RWPE2 (cell line): ENCODE measurements around the gene TDRD1.

ENCODE experiments used
- ATAC-seq: fragments of 200-7000 bp; cut with Tn5 transposase; 3 replicates; pipeline ENCODE4 v1.9.1; 2021; ENCODE audit warnings: low read depth
- DNase-seq: peaks from one replicate; pipeline ENCODE4 v3.0.0-alpha.2; 2020; ENCODE audit warnings: low spot score
- H3K27ac ChIP-seq: fragments of 450-650 bp; 2 replicates; pipeline ENCODE4 v1.5.1; 2017; ENCODE audit warnings: mild to moderate bottlenecking; ENCODE audit not compliant: poor library complexity, severe bottlenecking
- H3K27me3 ChIP-seq: fragments of 250-450 bp; sonication (Bioruptor Pico); 2 replicates; pipeline ENCODE4 v1.5.1; 2021; ENCODE audit warnings: mild to moderate bottlenecking, moderate library complexity; ENCODE audit not compliant: insufficient read depth, poor library complexity, severe bottlenecking
- H3K36me3 ChIP-seq: fragments of 250-450 bp; sonication (Bioruptor Pico); 2 replicates; pipeline ENCODE4 v1.5.1; 2020; ENCODE audit warnings: low read depth, mild to moderate bottlenecking, moderate library complexity
- H3K4me1 ChIP-seq: fragments of 250-450 bp; sonication (Bioruptor Pico); 2 replicates; pipeline ENCODE4 v1.5.1; 2021; ENCODE audit warnings: mild to moderate bottlenecking, moderate library complexity; ENCODE audit not compliant: insufficient read depth, poor library complexity, severe bottlenecking
- H3K4me3 ChIP-seq: fragments of 250-450 bp; sonication (Bioruptor Pico); 2 replicates; pipeline ENCODE4 v1.5.1; 2021; ENCODE audit warnings: mild to moderate bottlenecking, moderate library complexity; ENCODE audit not compliant: severe bottlenecking
- H3K9me3 ChIP-seq: fragments of 250-450 bp; sonication (Bioruptor Pico); 2 replicates; pipeline ENCODE4 v1.5.1; 2021; ENCODE audit warnings: mild to moderate bottlenecking, moderate library complexity; ENCODE audit not compliant: severe bottlenecking
- TF ChIP-seq, protein P1 (sequence below): fragments of 450-650 bp; IDR thresholded peaks from one replicate; pipeline ENCODE4 v1.5.1; 2017; ENCODE audit warnings: mild to moderate bottlenecking, moderate library complexity; ENCODE audit not compliant: poor library complexity, severe bottlenecking

Gene TDRD1

DNA sequence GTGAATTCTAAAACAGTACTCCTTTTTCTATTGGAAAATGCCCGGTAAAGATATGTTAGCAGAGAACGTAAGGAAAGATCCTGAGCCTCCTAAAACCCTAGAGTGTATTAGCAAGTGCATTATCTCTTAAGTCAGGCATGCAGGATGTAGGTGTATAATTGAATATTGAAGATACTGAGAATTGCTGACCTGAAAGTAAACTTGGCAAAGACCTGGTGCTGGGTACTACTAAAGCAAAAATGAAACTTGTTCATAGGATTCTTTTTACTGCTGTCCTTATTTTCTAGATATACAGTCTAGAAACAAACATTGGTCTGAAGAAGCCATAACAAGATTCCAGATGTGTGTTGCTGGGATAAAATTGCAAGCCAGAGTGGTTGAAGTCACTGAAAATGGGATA, 41.1 kb downstream of the TDRD1 start:
- Histone ChIP-seq H3K4me3 (no peak overlapping the region), H3K4me1 (no peaks in the 10 kb centered on the region), H3K27ac (no peak overlapping the region), H3K9me3 (no peaks in the 10 kb centered on the region), H3K36me3 (no peaks in the 10 kb centered on the region), H3K27me3 (no peaks in the 10 kb centered on the region)
- DNase-seq (no peak), ATAC-seq (no peak)
- TF ChIP-seq, protein P1, sequence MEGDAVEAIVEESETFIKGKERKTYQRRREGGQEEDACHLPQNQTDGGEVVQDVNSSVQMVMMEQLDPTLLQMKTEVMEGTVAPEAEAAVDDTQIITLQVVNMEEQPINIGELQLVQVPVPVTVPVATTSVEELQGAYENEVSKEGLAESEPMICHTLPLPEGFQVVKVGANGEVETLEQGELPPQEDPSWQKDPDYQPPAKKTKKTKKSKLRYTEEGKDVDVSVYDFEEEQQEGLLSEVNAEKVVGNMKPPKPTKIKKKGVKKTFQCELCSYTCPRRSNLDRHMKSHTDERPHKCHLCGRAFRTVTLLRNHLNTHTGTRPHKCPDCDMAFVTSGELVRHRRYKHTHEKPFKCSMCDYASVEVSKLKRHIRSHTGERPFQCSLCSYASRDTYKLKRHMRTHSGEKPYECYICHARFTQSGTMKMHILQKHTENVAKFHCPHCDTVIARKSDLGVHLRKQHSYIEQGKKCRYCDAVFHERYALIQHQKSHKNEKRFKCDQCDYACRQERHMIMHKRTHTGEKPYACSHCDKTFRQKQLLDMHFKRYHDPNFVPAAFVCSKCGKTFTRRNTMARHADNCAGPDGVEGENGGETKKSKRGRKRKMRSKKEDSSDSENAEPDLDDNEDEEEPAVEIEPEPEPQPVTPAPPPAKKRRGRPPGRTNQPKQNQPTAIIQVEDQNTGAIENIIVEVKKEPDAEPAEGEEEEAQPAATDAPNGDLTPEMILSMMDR: no peak

DNA sequence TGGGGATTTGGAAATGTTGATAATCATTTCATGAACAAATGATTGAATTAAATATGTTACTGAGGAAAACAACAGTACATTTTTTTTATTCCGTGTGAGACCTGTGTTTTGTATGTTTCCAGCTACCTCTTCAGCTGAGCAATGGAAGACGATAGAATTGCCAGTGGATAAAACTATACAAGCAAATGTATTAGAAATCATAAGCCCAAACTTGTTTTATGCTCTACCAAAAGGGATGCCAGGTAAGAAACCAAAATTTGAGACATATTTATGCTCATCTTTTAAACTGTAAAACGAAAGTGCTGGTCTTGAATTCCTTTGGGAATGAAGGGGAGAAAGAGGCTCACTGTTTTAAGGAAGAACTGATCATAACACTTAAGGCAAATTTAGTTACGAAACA, 42.1 kb downstream of the TDRD1 start:
- no peaks in the 10 kb centered on the region for H3K9me3 ChIP-seq
- H3K27me3 ChIP-seq: no peaks in the 10 kb centered on the region
- no peaks in the 10 kb centered on the region for H3K4me1 ChIP-seq

DNA sequence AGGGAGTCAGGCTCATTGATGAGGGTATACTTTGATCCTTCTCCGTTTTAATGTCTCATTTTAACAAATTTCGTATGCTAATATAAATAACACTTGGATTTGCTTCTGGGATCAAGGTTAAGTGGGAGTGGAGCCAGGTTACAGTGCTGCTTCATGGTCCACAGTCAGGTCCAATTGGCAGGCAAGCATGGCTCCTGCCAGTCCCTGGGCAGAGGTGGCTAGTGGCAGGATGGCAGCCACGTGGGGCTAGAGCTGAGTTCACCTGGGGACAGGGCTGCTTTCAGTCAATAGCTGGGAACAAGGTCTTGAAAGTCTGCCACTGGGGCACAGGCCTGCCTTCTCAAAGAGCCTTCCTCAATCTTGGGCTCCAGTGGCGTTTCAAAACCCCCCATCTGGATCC, 43.9 kb downstream of the TDRD1 start:
- ATAC-seq (no peak), DNase-seq (no peak)
- TF ChIP-seq, protein P1: no peak
- Histone ChIP-seq H3K27me3 (no peaks in the 10 kb centered on the region), H3K4me1 (no peaks in the 10 kb centered on the region), H3K27ac (no peak overlapping the region), H3K9me3 (no peaks in the 10 kb centered on the region), H3K4me3 (no peak overlapping the region), H3K36me3 (no peaks in the 10 kb centered on the region)

More for the DNA sequence above, 42.1 kb downstream of the TDRD1 start:
- ATAC-seq (no peak), DNase-seq (no peak)
- no peak overlapping the region for H3K4me3 ChIP-seq
- no peaks in the 10 kb centered on the region for H3K36me3 ChIP-seq
- H3K27ac ChIP-seq: no peak overlapping the region
- TF ChIP-seq, protein P1: no peak

DNA sequence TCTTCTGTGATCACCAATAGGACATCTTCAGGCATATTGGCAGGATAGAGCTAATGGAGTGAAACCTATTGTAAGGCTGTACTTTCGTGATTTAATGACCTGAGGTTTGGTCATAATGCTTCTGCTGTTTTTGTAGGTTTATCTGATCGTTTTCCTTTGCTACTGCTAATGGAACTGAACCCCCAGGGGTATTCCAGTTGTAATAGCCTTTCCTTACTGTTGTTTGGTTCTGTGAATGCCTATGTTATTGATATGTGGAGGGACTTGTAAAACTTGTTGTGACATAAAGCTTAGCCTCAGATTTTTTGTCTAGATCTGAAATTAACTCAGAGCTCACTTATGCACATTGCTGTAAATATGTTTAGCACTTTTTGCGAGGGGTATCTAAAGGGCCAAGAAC, 49.0 kb downstream of the TDRD1 start:
- H3K27me3 ChIP-seq: no peaks in the 10 kb centered on the region
- no peaks in the 10 kb centered on the region for H3K4me1 ChIP-seq
- no peak overlapping the region for H3K4me3 ChIP-seq
- DNase-seq: no peak
- H3K36me3 ChIP-seq: no peaks in the 10 kb centered on the region
- H3K9me3 ChIP-seq: no peaks in the 10 kb centered on the region
- no peak for ATAC-seq
- H3K27ac ChIP-seq: no peak overlapping the region
- TF ChIP-seq, protein P1: no peak

GRCh38 chr10:114232561-114233176, 53.5 kb downstream of the TDRD1 start:
- TF ChIP-seq, protein P1: no peak
- H3K9me3 ChIP-seq: no peaks in the 10 kb centered on the region
- no peaks in the 10 kb centered on the region for H3K27me3 ChIP-seq
- ATAC-seq: no peak
- no peaks in the 10 kb centered on the region for H3K4me1 ChIP-seq
- H3K36me3 ChIP-seq: no peaks in the 10 kb centered on the region
- no peak overlapping the region for H3K4me3 ChIP-seq
- no peak for DNase-seq
- no peak overlapping the region for H3K27ac ChIP-seq
